HEK293 (cell line): ENCODE measurements around the gene PGM2.

Experiments
- CTCF ChIA-PET: fragments of 350-600 bp; formaldehyde crosslinking; extraction: SDS; loops from one replicate; lab custom pipeline; 2021; ENCODE audit warnings: antibody characterized with exemption; lab: Yijun Ruan, JAX
- POLR2A ChIA-PET: fragments of 300-600 bp; formaldehyde crosslinking; extraction: SDS; loops from one replicate; lab custom pipeline; 2020; ENCODE audit warnings: antibody characterized with exemption, inconsistent platforms; lab: Yijun Ruan, JAX
- H3K27ac ChIP-seq: fragments of 200-500 bp; sonication (Bioruptor generic); 2 replicates; pipeline ENCODE4 v1.5.1; 2014; ENCODE audit warnings: low read depth, low read length, control low read depth, inconsistent platforms; ENCODE audit errors: extremely low read depth
- H3K36me3 ChIP-seq, 2 experiments: fragments of 200-500 bp in 1 of 2; sonication (Bioruptor generic) in 1 of 2; 1 replicate in 1 of 2; 2 replicates in 1 of 2; pipeline ENCODE4 v1.5.1; 2014 to 2017; ENCODE audit warnings: inconsistent platforms in 2 of 2, low read length in 2 of 2; ENCODE audit not compliant: control insufficient read depth in 2 of 2, insufficient read depth in 1 of 2
- H3K4me1 ChIP-seq: fragments of 200-500 bp; sonication (Bioruptor generic); 2 replicates; pipeline ENCODE4 v1.5.1; 2014; ENCODE audit warnings: mild to moderate bottlenecking, low read length, inconsistent platforms; ENCODE audit not compliant: control insufficient read depth, insufficient read depth
- H3K4me3 ChIP-seq: 2 replicates; pipeline ENCODE4 v1.5.1; 2011; ENCODE audit warnings: low read depth, mild to moderate bottlenecking, control low read depth, low read length, moderate library complexity
- H3K9me3 ChIP-seq: fragments of 200-500 bp; sonication (Bioruptor generic); 2 replicates; pipeline ENCODE4 v1.5.1; 2014; ENCODE audit warnings: low read depth, low read length, inconsistent platforms; ENCODE audit not compliant: control insufficient read depth, insufficient read depth
- ATF2 ChIP-seq: fragments of 450-650 bp; formaldehyde crosslinking; IDR thresholded peaks from 2 replicates; pipeline ENCODE4 v1.5.1; 2016; ENCODE audit warnings: missing biosample characterization, missing genetic modification characterization, low read depth
- BCL6B ChIP-seq: fragments of 450-650 bp; formaldehyde crosslinking; IDR thresholded peaks from 2 replicates; pipeline ENCODE4 v1.5.1; 2017; ENCODE audit warnings: missing biosample characterization, missing genetic modification characterization
- FEZF1 ChIP-seq: fragments of 450-650 bp; formaldehyde crosslinking; IDR thresholded peaks from 2 replicates; pipeline ENCODE4 v1.5.1; 2016; ENCODE audit warnings: missing biosample characterization, missing genetic modification characterization
- IKZF3 ChIP-seq: fragments of 450-650 bp; IDR thresholded peaks from 2 replicates; pipeline ENCODE4 v1.5.0; 2018; ENCODE audit warnings: missing biosample characterization, mild to moderate bottlenecking, missing genetic modification characterization, moderate library complexity
- MZF1 ChIP-seq: fragments of 450-650 bp; formaldehyde crosslinking; IDR thresholded peaks from 2 replicates; pipeline ENCODE4 v1.5.1; 2017; ENCODE audit warnings: missing biosample characterization, missing genetic modification characterization, borderline replicate concordance
- PRDM6 ChIP-seq: fragments of 450-650 bp; formaldehyde crosslinking; IDR thresholded peaks from 2 replicates; pipeline ENCODE4 v1.5.1; 2017; ENCODE audit warnings: missing biosample characterization, missing genetic modification characterization
- SP2 ChIP-seq: fragments of 450-650 bp; formaldehyde crosslinking; IDR thresholded peaks from 2 replicates; pipeline ENCODE4 v1.5.1; 2016; ENCODE audit warnings: missing biosample characterization, missing genetic modification characterization
- TSHZ1 ChIP-seq: fragments of 450-650 bp; formaldehyde crosslinking; IDR thresholded peaks from 2 replicates; pipeline ENCODE4 v1.5.1; 2016; ENCODE audit warnings: missing biosample characterization, missing genetic modification characterization, borderline replicate concordance
- ZBTB44 ChIP-seq: fragments of 450-650 bp; IDR thresholded peaks from 2 replicates; pipeline ENCODE4 v1.5.1; 2018; ENCODE audit warnings: missing biosample characterization, mild to moderate bottlenecking, missing genetic modification characterization
- ZBTB8A ChIP-seq: fragments of 450-650 bp; formaldehyde crosslinking; IDR thresholded peaks from 2 replicates; pipeline ENCODE4 v1.5.1; 2016; ENCODE audit warnings: missing biosample characterization, missing genetic modification characterization
- ZEB2 ChIP-seq: fragments of 450-650 bp; formaldehyde crosslinking; IDR thresholded peaks from 2 replicates; pipeline ENCODE4 v1.5.1; 2016; ENCODE audit warnings: missing biosample characterization, missing genetic modification characterization
- ZNF157 ChIP-seq: fragments of 450-650 bp; formaldehyde crosslinking; IDR thresholded peaks from 2 replicates; pipeline ENCODE4 v1.5.1; 2016; ENCODE audit warnings: missing biosample characterization, missing genetic modification characterization
- ZNF239 ChIP-seq: fragments of 450-650 bp; formaldehyde crosslinking; IDR thresholded peaks from 2 replicates; pipeline ENCODE4 v1.5.1; 2016; ENCODE audit warnings: missing biosample characterization, missing genetic modification characterization
- ZNF302 ChIP-seq: fragments of 450-650 bp; formaldehyde crosslinking; IDR thresholded peaks from 2 replicates; pipeline ENCODE4 v1.5.1; 2016; ENCODE audit warnings: missing biosample characterization, missing genetic modification characterization, low read depth
- ZNF350 ChIP-seq: fragments of 450-650 bp; formaldehyde crosslinking; IDR thresholded peaks from 2 replicates; pipeline ENCODE4 v1.5.0; 2017; ENCODE audit warnings: missing biosample characterization, mild to moderate bottlenecking, missing genetic modification characterization
- ZNF664 ChIP-seq: fragments of 450-650 bp; formaldehyde crosslinking; IDR thresholded peaks from 2 replicates; pipeline ENCODE4 v1.5.1; 2016; ENCODE audit warnings: missing biosample characterization, missing genetic modification characterization
- ZNF670 ChIP-seq: fragments of 450-650 bp; formaldehyde crosslinking; IDR thresholded peaks from 2 replicates; pipeline ENCODE4 v1.5.1; 2016; ENCODE audit warnings: missing biosample characterization, missing genetic modification characterization, low read depth
- ZNF843 ChIP-seq: fragments of 450-650 bp; formaldehyde crosslinking; IDR thresholded peaks from 2 replicates; pipeline ENCODE4 v1.5.1; 2016; ENCODE audit warnings: missing biosample characterization, missing genetic modification characterization
- ZSCAN18 ChIP-seq: fragments of 450-650 bp; formaldehyde crosslinking; IDR thresholded peaks from 2 replicates; pipeline ENCODE4 v1.5.1; 2016; ENCODE audit warnings: missing biosample characterization, missing genetic modification characterization

The PGM2 gene

GRCh38 chr4:37903901-37904300 lies 77.4 kb downstream of the PGM2 start (continued):
- TF ChIP-seq ZNF843 (peak; percentile 70), SP2 (tag by site-specific recombination) (no peak), ZSCAN18 (tag by site-specific recombination) (no peak), ZNF302 (tag by site-specific recombination) (no peak), ZNF670 (tag by site-specific recombination) (no peak), ZBTB8A (tag by site-specific recombination) (peak; percentile 14; the same call in 1 of the 2 replicates), ZNF664 (tag by site-specific recombination) (peak; percentile 64; the same call in 1 of the 2 replicates), ZNF239 (tag by site-specific recombination) (no peak), MZF1 (tag by site-specific recombination) (peak; percentile 53; the same call in 1 of the 2 replicates), PRDM6 (tag by site-specific recombination) (peak; percentile 90), IKZF3 (tag by site-specific recombination) (peak; percentile 60)
- TF ChIP-seq, all 188 proteins: peak for 15

GRCh38 chr4:37904824-37905223 lies 78.3 kb downstream of the PGM2 start:
- Histone ChIP-seq H3K9me3 (no peaks in the 10 kb centered on the region), H3K4me1 (peaks cover 7% of the 10 kb centered on the region), H3K36me3 (no peaks in the 10 kb centered on the region), H3K27ac (no peak overlapping the region), H3K4me3 (no peak overlapping the region)
- ChIA-PET CTCF (no interaction called here), POLR2A (no interaction called here)
- TF ChIP-seq ZEB2 (tag by site-specific recombination) (0 out of 2 replicates have a peak, but pooled peaks have one; percentile 15), ZNF350 (tag by site-specific recombination) (no peak), PRDM6 (tag by site-specific recombination) (peak; percentile 91), ZBTB44 (peak; percentile 90), FEZF1 (tag by site-specific recombination) (peak; percentile 81), ZNF157 (tag by site-specific recombination) (no peak), BCL6B (tag by site-specific recombination) (no peak), TSHZ1 (tag by site-specific recombination) (peak; percentile 37; the same call in 1 of the 2 replicates), ATF2 (tag by site-specific recombination) (peak; percentile 44; the same call in 1 of the 2 replicates)
